ENCODE results near the gene ZNF331.

The ZNF331 gene

GRCh38 chr19:53541971-53542370 is 4.0 kb downstream of the ZNF331 start:
- Histone ChIP-seq H3K9me3 (ENCODE audit: control insufficient read depth, insufficient read depth, low read length) (no peaks in the 10 kb centered on the region), H3K4me1 (ENCODE audit: control insufficient read depth, insufficient read depth, low read length) (no peaks in the 10 kb centered on the region), H3K27me3 (ENCODE audit: control insufficient read depth, insufficient read depth, low read length) (no peaks in the 10 kb centered on the region), H3K36me3 (ENCODE audit: control insufficient read depth, insufficient read depth, low read length) (peaks cover 50% of the 10 kb centered on the region), H3K27ac (ENCODE audit: low read depth, low read length) (no peak overlapping the region), H3K9ac (ENCODE audit: low read depth, low read length) (no peak overlapping the region), H3K4me3 (ENCODE audit: low read depth, low read length) (no peak overlapping the region)

DNA sequence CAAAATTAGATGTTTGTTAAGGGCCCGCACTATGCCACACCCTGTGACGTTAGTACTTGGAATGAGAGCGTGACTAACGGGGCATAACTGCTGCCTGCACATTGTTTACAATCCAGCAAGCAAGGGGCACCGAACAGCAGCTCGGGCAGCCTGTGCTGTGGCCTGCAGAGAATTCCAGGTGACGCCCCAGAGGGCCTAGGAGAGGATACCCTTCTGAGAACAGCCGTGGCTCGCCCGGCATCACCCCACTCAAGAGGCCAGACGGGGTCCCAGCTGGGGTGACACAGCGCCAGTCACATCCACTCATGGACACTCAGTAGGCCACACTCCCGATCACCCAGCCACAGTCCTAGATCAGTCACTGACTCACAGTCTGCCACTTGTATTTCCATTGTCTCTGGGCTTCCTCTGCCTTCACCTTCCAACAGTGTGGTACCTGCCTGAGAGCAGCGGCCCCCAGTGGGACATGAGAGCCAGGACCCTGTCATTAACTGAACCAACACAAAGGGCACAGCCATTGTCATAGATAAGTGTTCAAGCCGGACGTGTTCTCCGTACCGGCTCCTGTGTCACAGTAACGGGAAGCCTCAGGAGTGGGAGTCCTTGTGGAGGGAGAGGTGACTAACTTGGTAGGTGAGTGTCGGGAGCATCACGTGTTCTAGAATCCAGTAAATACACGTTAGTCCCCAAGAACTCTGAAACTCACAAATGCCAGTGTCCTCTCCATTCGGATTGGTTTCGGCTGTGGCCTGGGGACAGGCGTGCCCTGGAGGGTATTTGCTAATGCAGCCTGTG is 7.5 kb downstream of the ZNF331 start:
- Histone ChIP-seq H3K27ac (ENCODE audit: low read depth, low read length) (no peak overlapping the region), H3K36me3 (ENCODE audit: control insufficient read depth, insufficient read depth, low read length) (peaks cover 39% of the 10 kb centered on the region), H3K9ac (ENCODE audit: low read depth, low read length) (no peak overlapping the region), H3K4me1 (ENCODE audit: control insufficient read depth, insufficient read depth, low read length) (peaks cover 6% of the 10 kb centered on the region), H3K4me3 (ENCODE audit: low read depth, low read length) (no peak overlapping the region), H3K9me3 (ENCODE audit: control insufficient read depth, insufficient read depth, low read length) (no peaks in the 10 kb centered on the region), H3K27me3 (ENCODE audit: control insufficient read depth, insufficient read depth, low read length) (no peaks in the 10 kb centered on the region)

GRCh38 chr19:53546758-53547513 is 9.0 kb downstream of the ZNF331 start:
- Histone ChIP-seq H3K36me3 (ENCODE audit: control insufficient read depth, insufficient read depth, low read length) (peaks cover 27% of the 10 kb centered on the region), H3K27me3 (ENCODE audit: control insufficient read depth, insufficient read depth, low read length) (no peaks in the 10 kb centered on the region), H3K9me3 (ENCODE audit: control insufficient read depth, insufficient read depth, low read length) (no peaks in the 10 kb centered on the region), H3K9ac (ENCODE audit: low read depth, low read length) (no peak overlapping the region), H3K4me3 (ENCODE audit: low read depth, low read length) (no peak overlapping the region), H3K4me1 (ENCODE audit: control insufficient read depth, insufficient read depth, low read length) (peaks cover 6% of the 10 kb centered on the region), H3K27ac (ENCODE audit: low read depth, low read length) (no peak overlapping the region)

- H3K27ac ChIP-seq (ENCODE audit: low read depth, low read length) = peak overlapping the region; percentile 54
- peaks cover 15% of the 10 kb centered on the region for H3K36me3 ChIP-seq (ENCODE audit: control insufficient read depth, insufficient read depth, low read length)
- no peak overlapping the region for H3K9ac ChIP-seq (ENCODE audit: low read depth, low read length)
These were observed 11.4 kb downstream of the ZNF331 start for GRCh38 chr19:53549340-53549739.

DNA sequence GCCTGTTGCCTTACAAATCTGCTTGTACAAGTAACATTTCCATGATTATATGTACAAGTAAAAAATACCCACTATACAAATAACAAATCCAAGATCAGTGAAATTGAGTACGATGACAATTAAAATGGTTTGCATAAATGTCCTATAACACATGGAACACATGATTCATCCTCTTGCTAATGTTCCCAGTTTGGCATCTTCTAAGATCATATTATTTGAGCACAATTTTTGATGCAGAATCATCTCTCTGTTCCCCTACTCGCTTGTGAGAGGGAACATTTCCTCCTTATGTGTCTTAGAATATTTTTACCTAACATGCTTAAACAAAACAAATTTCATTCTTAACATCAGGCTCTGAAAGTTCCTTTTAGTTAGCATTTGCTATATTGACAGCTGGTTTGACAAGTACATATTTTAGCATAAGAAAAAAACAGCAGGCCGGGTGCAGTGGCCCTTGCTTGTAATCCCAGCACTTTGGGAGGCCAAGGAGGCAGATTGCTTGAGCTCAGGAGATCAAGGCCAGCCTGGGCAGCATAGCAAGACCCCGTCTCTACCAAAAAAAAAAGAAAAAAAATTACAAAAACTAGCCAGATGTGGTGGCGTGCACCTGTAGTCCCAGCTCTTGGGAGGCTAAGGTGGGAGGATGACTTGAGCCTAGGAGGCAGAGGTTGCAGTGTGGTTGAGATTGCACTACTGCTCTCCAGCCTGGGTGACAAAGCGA is 14.2 kb downstream of the ZNF331 start:
- no peak overlapping the region for H3K4me3 ChIP-seq (ENCODE audit: low read depth, low read length)
- H3K27ac ChIP-seq (ENCODE audit: low read depth, low read length) = no peak overlapping the region
- peaks cover 14% of the 10 kb centered on the region for H3K36me3 ChIP-seq (ENCODE audit: control insufficient read depth, insufficient read depth, low read length)
- H3K27me3 ChIP-seq (ENCODE audit: control insufficient read depth, insufficient read depth, low read length) = no peaks in the 10 kb centered on the region
- no peaks in the 10 kb centered on the region for H3K9me3 ChIP-seq (ENCODE audit: control insufficient read depth, insufficient read depth, low read length)
- H3K4me1 ChIP-seq (ENCODE audit: control insufficient read depth, insufficient read depth, low read length) = peaks cover 9% of the 10 kb centered on the region
- no peak overlapping the region for H3K9ac ChIP-seq (ENCODE audit: low read depth, low read length)

More at GRCh38 chr19:53549340-53549739, 11.4 kb downstream of the ZNF331 start:
- H3K27me3 ChIP-seq (ENCODE audit: control insufficient read depth, insufficient read depth, low read length) = no peaks in the 10 kb centered on the region
- H3K9me3 ChIP-seq (ENCODE audit: control insufficient read depth, insufficient read depth, low read length) = no peaks in the 10 kb centered on the region
- H3K4me3 ChIP-seq (ENCODE audit: low read depth, low read length) = no peak overlapping the region
- peaks cover 9% of the 10 kb centered on the region for H3K4me1 ChIP-seq (ENCODE audit: control insufficient read depth, insufficient read depth, low read length)

GRCh38 chr19:53553156-53553555 is 15.2 kb downstream of the ZNF331 start:
- Histone ChIP-seq H3K9me3 (ENCODE audit: control insufficient read depth, insufficient read depth, low read length) (no peaks in the 10 kb centered on the region), H3K4me3 (ENCODE audit: low read depth, low read length) (no peak overlapping the region), H3K4me1 (ENCODE audit: control insufficient read depth, insufficient read depth, low read length) (peaks cover 9% of the 10 kb centered on the region), H3K9ac (ENCODE audit: low read depth, low read length) (no peak overlapping the region), H3K36me3 (ENCODE audit: control insufficient read depth, insufficient read depth, low read length) (peaks cover 17% of the 10 kb centered on the region), H3K27ac (ENCODE audit: low read depth, low read length) (no peak overlapping the region), H3K27me3 (ENCODE audit: control insufficient read depth, insufficient read depth, low read length) (no peaks in the 10 kb centered on the region)

- Histone ChIP-seq H3K9ac (ENCODE audit: low read depth, low read length) (peak overlapping the region; percentile 23), H3K4me3 (ENCODE audit: low read depth, low read length) (peak overlapping the region; percentile 74)
These were observed 16.2 kb downstream of the ZNF331 start for GRCh38 chr19:53553865-53554791.

DNA sequence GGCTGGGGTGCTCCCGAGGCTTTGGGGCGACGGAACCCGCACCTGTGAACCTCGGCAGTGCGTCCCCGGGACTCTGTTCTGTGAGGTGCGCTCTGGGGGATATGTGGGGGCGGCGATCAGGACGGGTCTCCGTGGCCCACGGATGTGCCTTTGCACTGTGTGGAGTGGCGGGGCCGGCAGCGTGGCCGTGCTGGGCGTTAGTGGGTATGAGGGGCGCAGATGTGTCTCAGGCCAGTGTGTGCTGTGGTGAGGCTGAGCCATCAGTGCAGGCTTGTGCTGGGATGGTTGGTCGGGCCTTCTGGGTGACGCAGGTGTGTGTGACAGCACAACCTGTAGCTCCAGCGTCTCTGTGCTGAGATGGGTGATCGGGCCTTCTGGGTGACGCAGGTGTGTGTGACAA is 16.9 kb downstream of the ZNF331 start:
- H3K4me3 ChIP-seq (ENCODE audit: low read depth, low read length) = peak overlapping the region; percentile 74
- H3K27me3 ChIP-seq (ENCODE audit: control insufficient read depth, insufficient read depth, low read length) = no peaks in the 10 kb centered on the region
- H3K4me1 ChIP-seq (ENCODE audit: control insufficient read depth, insufficient read depth, low read length) = 0 out of 2 replicates have a peak, but pooled peaks cover 3% of the 10 kb centered on the region
- peaks cover 33% of the 10 kb centered on the region for H3K36me3 ChIP-seq (ENCODE audit: control insufficient read depth, insufficient read depth, low read length)
- no peak overlapping the region for H3K27ac ChIP-seq (ENCODE audit: low read depth, low read length)
- peaks cover 12% of the 10 kb centered on the region for H3K9me3 ChIP-seq (ENCODE audit: control insufficient read depth, insufficient read depth, low read length)
- peak overlapping the region; percentile 23; the same call in 1 of the 2 replicates for H3K9ac ChIP-seq (ENCODE audit: low read depth, low read length)

More at GRCh38 chr19:53553865-53554791, 16.2 kb downstream of the ZNF331 start:
- Histone ChIP-seq H3K27me3 (ENCODE audit: control insufficient read depth, insufficient read depth, low read length) (no peaks in the 10 kb centered on the region), H3K27ac (ENCODE audit: low read depth, low read length) (no peak overlapping the region), H3K4me1 (ENCODE audit: control insufficient read depth, insufficient read depth, low read length) (peaks cover 6% of the 10 kb centered on the region), H3K36me3 (ENCODE audit: control insufficient read depth, insufficient read depth, low read length) (peaks cover 26% of the 10 kb centered on the region), H3K9me3 (ENCODE audit: control insufficient read depth, insufficient read depth, low read length) (peaks cover 7% of the 10 kb centered on the region; the same call in 1 of the 2 replicates)

DNA sequence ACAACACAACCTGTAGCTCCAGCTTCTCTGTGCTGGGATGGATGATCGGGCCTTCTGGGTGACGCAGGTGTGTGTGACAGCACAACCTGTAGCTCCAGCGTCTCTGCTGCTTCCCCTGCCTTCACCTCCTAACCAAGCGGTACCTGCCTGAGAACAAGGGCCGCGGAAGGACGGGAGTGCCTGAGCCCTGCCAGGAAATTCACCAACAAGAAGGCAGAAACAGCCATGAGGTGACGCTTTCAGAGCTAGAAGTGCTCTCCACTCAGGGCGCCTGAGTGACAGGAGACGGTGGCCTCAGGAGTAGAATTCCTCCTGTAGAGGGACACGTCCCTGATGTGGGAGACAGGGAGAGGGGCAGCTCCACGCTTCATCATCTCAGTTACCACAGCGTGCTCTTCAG is 17.4 kb downstream of the ZNF331 start:
- Histone ChIP-seq H3K36me3 (ENCODE audit: control insufficient read depth, insufficient read depth, low read length) (peaks cover 38% of the 10 kb centered on the region), H3K9me3 (ENCODE audit: control insufficient read depth, insufficient read depth, low read length) (peaks cover 12% of the 10 kb centered on the region), H3K27me3 (ENCODE audit: control insufficient read depth, insufficient read depth, low read length) (no peaks in the 10 kb centered on the region), H3K4me1 (ENCODE audit: control insufficient read depth, insufficient read depth, low read length) (0 out of 2 replicates have a peak, but pooled peaks cover 3% of the 10 kb centered on the region), H3K9ac (ENCODE audit: low read depth, low read length) (no peak overlapping the region), H3K4me3 (ENCODE audit: low read depth, low read length) (no peak overlapping the region), H3K27ac (ENCODE audit: low read depth, low read length) (no peak overlapping the region)

DNA sequence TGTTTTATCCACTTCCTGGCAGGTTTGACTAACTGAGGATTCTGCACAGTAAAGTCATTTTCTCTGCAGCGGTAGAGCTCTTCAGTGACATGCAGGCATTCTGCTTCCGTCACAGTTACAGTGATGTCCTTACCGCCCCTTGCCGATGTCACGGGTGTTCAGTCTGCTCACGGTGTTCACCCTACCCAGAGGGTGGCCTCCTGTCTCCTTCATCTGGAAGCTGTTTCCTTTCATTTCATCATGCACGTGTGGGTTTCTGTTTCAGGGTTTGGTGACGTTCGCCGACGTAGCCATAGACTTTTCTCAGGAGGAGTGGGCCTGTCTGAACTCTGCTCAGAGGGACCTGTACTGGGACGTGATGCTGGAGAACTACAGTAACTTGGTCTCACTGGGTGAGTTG is 33.4 kb downstream of the ZNF331 start:
- Histone ChIP-seq H3K4me1 (ENCODE audit: control insufficient read depth, insufficient read depth, low read length) (no peaks in the 10 kb centered on the region), H3K27ac (ENCODE audit: low read depth, low read length) (no peak overlapping the region), H3K9ac (ENCODE audit: low read depth, low read length) (no peak overlapping the region), H3K4me3 (ENCODE audit: low read depth, low read length) (no peak overlapping the region), H3K9me3 (ENCODE audit: control insufficient read depth, insufficient read depth, low read length) (peaks cover 7% of the 10 kb centered on the region), H3K27me3 (ENCODE audit: control insufficient read depth, insufficient read depth, low read length) (no peaks in the 10 kb centered on the region), H3K36me3 (ENCODE audit: control insufficient read depth, insufficient read depth, low read length) (peaks cover 68% of the 10 kb centered on the region)

Measured in HUES48 (cell line).